MM.1S (cell line): ENCODE measurements around the gene MYLK.

Source experiments
- DNase-seq: peaks from one replicate; pipeline ENCODE4 v3.0.0-alpha.2; 2015
- H2AFZ ChIP-seq: fragments of 300-600 bp; sonication (generic); 2 replicates; pipeline ENCODE4 v1.6.0; 2016; ENCODE audit warnings: antibody characterized with exemption, low read length
- H3F3A ChIP-seq: fragments of 300-600 bp; sonication (generic); 2 replicates; pipeline ENCODE4 v1.6.1; 2016; ENCODE audit warnings: mild to moderate bottlenecking, antibody characterized with exemption, low read length, moderate library complexity, mixed read lengths; ENCODE audit not compliant: insufficient read depth
- H3K27ac ChIP-seq: fragments of 300-600 bp; sonication (generic); 2 replicates; pipeline ENCODE4 v1.5.1; 2016; ENCODE audit warnings: mild to moderate bottlenecking, low read length
- H3K27me3 ChIP-seq: fragments of 300-600 bp; sonication (generic); replicated peaks from 2 replicates; pipeline ENCODE4 v1.6.0; 2016; ENCODE audit warnings: low read length; ENCODE audit not compliant: insufficient read depth
- H3K36me3 ChIP-seq: fragments of 300-600 bp; sonication (generic); replicated peaks from 2 replicates; pipeline ENCODE4 v1.6.1; 2016; ENCODE audit warnings: mild to moderate bottlenecking, low read length, mixed read lengths; ENCODE audit not compliant: insufficient read depth
- H3K4me1 ChIP-seq: fragments of 300-600 bp; sonication (generic); 2 replicates; pipeline ENCODE4 v1.6.1; 2016; ENCODE audit warnings: low read length, mixed read lengths
- H3K4me2 ChIP-seq: fragments of 300-600 bp; sonication (generic); 2 replicates; pipeline ENCODE4 v1.6.0; 2016; ENCODE audit warnings: low read depth, low read length
- H3K4me3 ChIP-seq: fragments of 300-600 bp; sonication (generic); 2 replicates; pipeline ENCODE4 v1.5.1; 2016; ENCODE audit warnings: low read length, mixed read lengths
- H3K79me2 ChIP-seq: fragments of 300-600 bp; sonication (generic); 2 replicates; pipeline ENCODE4 v1.6.1; 2016; ENCODE audit warnings: mixed run types, low read length, mixed read lengths
- H3K9ac ChIP-seq: fragments of 300-600 bp; sonication (generic); 2 replicates; pipeline ENCODE4 v1.6.1; 2016; ENCODE audit warnings: low read length, mixed read lengths
- H3K9me2 ChIP-seq: fragments of 300-600 bp; sonication (generic); replicated peaks from 2 replicates; pipeline ENCODE4 v1.6.1; 2016; ENCODE audit warnings: mild to moderate bottlenecking, low read length, mixed read lengths; ENCODE audit not compliant: insufficient read depth
- H3K9me3 ChIP-seq: fragments of 300-600 bp; sonication (generic); replicated peaks from 2 replicates; pipeline ENCODE4 v1.6.1; 2016; ENCODE audit warnings: mild to moderate bottlenecking, low read length, mixed read lengths; ENCODE audit not compliant: insufficient read depth
- H4K20me1 ChIP-seq: fragments of 300-600 bp; sonication (generic); 2 replicates; pipeline ENCODE4 v1.6.1; 2016; ENCODE audit warnings: mild to moderate bottlenecking, low read length, moderate library complexity, mixed read lengths; ENCODE audit not compliant: insufficient read depth
- EZH2 ChIP-seq: fragments of 300-600 bp; sonication (generic); optimal IDR thresholded peaks from 2 replicates; pipeline ENCODE3; 2017; ENCODE audit warnings: low read depth, mild to moderate bottlenecking, antibody characterized with exemption, low read length, mixed read lengths
- EZH2phosphoT487 ChIP-seq: fragments of 300-600 bp; sonication (generic); IDR thresholded peaks from 2 replicates; pipeline ENCODE4 v1.6.1; 2018; ENCODE audit warnings: antibody characterized with exemption, low read length
- TF ChIP-seq, protein P1 (sequence below): fragments of 300-600 bp; sonication (generic); IDR thresholded peaks from 2 replicates; pipeline ENCODE4 v1.5.1; 2016; ENCODE audit warnings: antibody characterized with exemption, low read length, mixed read lengths

MYLK gene

DNA sequence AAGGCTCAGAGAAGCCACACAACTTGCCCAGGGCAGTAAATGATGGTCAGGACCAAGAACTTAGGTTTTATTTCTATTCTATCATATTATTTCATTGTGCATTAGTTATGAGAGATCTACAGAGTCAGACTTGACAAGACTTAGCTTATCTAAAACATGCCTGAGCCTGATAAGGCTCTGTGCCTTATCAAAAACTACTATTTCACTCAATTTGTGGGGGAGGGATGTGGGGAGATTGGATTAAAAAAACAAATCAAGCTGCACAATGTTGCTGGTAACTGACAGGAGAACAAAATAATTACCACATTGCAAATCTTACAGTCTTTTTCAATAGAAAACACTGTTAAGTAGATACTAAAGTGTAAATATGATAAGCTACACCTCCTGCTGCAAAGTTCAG is 315.3 kb downstream of the MYLK start:
- Histone ChIP-seq H3K36me3 (no peaks in the 10 kb centered on the region), H3F3A (no peaks in the 10 kb centered on the region), H3K27me3 (no peaks in the 10 kb centered on the region), H4K20me1 (no peaks in the 10 kb centered on the region), H3K4me3 (no peak overlapping the region), H3K79me2 (no peaks in the 10 kb centered on the region), H3K9ac (no peak overlapping the region), H2AFZ (no peak overlapping the region), H3K27ac (no peak overlapping the region), H3K9me2 (no peaks in the 10 kb centered on the region), H3K4me2 (no peak overlapping the region), H3K4me1 (no peaks in the 10 kb centered on the region), H3K9me3 (no peaks in the 10 kb centered on the region)
- TF ChIP-seq, protein P1, sequence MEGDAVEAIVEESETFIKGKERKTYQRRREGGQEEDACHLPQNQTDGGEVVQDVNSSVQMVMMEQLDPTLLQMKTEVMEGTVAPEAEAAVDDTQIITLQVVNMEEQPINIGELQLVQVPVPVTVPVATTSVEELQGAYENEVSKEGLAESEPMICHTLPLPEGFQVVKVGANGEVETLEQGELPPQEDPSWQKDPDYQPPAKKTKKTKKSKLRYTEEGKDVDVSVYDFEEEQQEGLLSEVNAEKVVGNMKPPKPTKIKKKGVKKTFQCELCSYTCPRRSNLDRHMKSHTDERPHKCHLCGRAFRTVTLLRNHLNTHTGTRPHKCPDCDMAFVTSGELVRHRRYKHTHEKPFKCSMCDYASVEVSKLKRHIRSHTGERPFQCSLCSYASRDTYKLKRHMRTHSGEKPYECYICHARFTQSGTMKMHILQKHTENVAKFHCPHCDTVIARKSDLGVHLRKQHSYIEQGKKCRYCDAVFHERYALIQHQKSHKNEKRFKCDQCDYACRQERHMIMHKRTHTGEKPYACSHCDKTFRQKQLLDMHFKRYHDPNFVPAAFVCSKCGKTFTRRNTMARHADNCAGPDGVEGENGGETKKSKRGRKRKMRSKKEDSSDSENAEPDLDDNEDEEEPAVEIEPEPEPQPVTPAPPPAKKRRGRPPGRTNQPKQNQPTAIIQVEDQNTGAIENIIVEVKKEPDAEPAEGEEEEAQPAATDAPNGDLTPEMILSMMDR = no peak
- TF ChIP-seq EZH2phosphoT487 (no peak), EZH2 (no peak)
- no peak for DNase-seq

DNA sequence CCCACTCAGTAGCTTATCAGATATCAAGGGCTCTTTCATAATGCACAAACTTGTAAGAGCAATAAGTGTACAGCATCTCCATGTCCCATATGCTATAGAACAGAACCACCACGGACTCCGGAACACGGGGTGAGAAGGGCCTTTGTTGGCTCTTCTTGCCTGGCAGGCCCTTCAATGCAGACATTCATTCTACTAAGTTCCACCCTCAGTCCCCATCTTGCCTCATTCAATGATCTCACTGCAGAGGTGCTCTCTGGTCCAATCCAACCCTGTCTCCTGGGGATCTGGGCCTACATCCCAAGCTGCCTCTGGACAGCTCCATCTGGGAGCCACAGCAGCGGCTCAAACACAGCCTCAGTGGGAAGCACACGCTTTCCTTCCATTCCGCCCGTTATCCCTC is 316.1 kb downstream of the MYLK start:
- TF ChIP-seq EZH2phosphoT487 (no peak), EZH2 (no peak)
- no peaks in the 10 kb centered on the region for H3K4me1 ChIP-seq
- H3K9me3 ChIP-seq = no peaks in the 10 kb centered on the region
- no peak overlapping the region for H3K9ac ChIP-seq
- H3K9me2 ChIP-seq = no peaks in the 10 kb centered on the region
- no peak for DNase-seq
- H3K4me3 ChIP-seq = no peak overlapping the region
- no peaks in the 10 kb centered on the region for H3K79me2 ChIP-seq
- H3K36me3 ChIP-seq = no peaks in the 10 kb centered on the region
- no peak overlapping the region for H3K27ac ChIP-seq
- no peak overlapping the region for H3K4me2 ChIP-seq
- no peaks in the 10 kb centered on the region for H3K27me3 ChIP-seq
- no peaks in the 10 kb centered on the region for H4K20me1 ChIP-seq
- no peak overlapping the region for H2AFZ ChIP-seq
- no peaks in the 10 kb centered on the region for H3F3A ChIP-seq

DNA sequence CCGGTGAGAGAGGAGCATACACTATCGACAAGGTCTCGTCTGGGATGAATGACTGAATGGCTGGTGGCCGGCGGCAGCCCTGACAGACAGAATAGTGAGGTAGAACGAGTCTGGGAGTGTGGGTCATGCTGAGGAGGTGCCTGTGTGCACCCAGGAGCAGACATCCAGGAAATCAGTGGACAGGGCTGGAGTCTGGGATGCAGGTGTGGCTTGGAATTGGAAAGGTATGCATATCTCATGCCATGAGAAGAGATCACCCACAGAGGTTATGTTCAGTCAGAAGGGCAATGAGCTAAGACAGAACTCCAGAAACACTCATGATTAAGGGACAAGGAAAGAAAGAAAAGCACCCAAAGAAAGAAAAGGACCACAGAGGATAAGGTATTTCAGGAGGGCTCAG is 320.1 kb downstream of the MYLK start:
- H3K9me3 ChIP-seq = no peaks in the 10 kb centered on the region
- DNase-seq = no peak
- no peaks in the 10 kb centered on the region for H3K79me2 ChIP-seq
- no peak overlapping the region for H3K27ac ChIP-seq
- no peak overlapping the region for H3K4me2 ChIP-seq
- H3K27me3 ChIP-seq = no peaks in the 10 kb centered on the region
- TF ChIP-seq EZH2phosphoT487 = no peak
- TF ChIP-seq, protein P1 = no peak
- no peak for TF ChIP-seq EZH2
- no peaks in the 10 kb centered on the region for H3K9me2 ChIP-seq
- H4K20me1 ChIP-seq = no peaks in the 10 kb centered on the region
- no peak overlapping the region for H2AFZ ChIP-seq
- H3K9ac ChIP-seq = no peak overlapping the region
- no peaks in the 10 kb centered on the region for H3F3A ChIP-seq
- H3K36me3 ChIP-seq = no peaks in the 10 kb centered on the region
- H3K4me3 ChIP-seq = no peak overlapping the region
- H3K4me1 ChIP-seq = no peaks in the 10 kb centered on the region

DNA sequence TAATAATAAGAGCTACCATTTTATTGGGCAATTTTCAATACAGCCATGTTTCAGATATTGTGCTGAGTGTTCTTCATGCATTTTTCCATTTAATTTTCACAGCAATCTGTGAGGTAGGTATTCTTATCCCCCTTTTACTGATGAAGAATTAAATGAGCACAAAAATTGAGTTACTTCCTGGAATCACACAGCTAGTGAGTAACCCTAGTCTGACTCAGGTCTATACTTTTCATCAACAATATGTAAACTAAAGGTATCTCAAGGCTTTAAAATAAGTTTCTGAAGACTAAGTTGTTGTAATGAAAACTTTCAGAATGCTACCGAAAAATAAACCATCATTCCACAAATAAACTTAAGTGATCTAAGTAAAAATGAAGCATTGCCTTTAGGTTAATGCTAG is 321.6 kb downstream of the MYLK start:
- H3K4me1 ChIP-seq = no peaks in the 10 kb centered on the region
- H3K79me2 ChIP-seq = peaks cover 5% of the 10 kb centered on the region; the same call in 1 of the 2 replicates
- H3K27me3 ChIP-seq = no peaks in the 10 kb centered on the region
- TF ChIP-seq, protein P1 = no peak
- TF ChIP-seq EZH2phosphoT487 (no peak), EZH2 (no peak)
- H2AFZ ChIP-seq = no peak overlapping the region
- no peaks in the 10 kb centered on the region for H3K36me3 ChIP-seq
- H3K9me3 ChIP-seq = no peaks in the 10 kb centered on the region
- no peak overlapping the region for H3K27ac ChIP-seq
- no peak for DNase-seq
- H3K9me2 ChIP-seq = no peaks in the 10 kb centered on the region
- no peak overlapping the region for H3K9ac ChIP-seq
- no peak overlapping the region for H3K4me3 ChIP-seq
- H3K4me2 ChIP-seq = no peak overlapping the region
- no peaks in the 10 kb centered on the region for H4K20me1 ChIP-seq
- H3F3A ChIP-seq = no peaks in the 10 kb centered on the region
